Dendritic cell treated with granulocyte-macrophage colony-stimulating factor and Interleukin-4, amounts not matched to agents 40 ng/mL and 50 ng/mL, for 4 days (primary cell): Measurements from ENCODE around the gene KCNE3.

Experiments
- H3K27ac Mint-ChIP-seq: one replicate; pipeline ENCODE4 v1.8.0; 2022; ENCODE audit warnings: mild to moderate bottlenecking, mixed read lengths
- H3K27me3 Mint-ChIP-seq: one replicate; pipeline ENCODE4 v1.8.0; 2022; ENCODE audit warnings: mild to moderate bottlenecking, mixed read lengths
- H3K36me3 Mint-ChIP-seq: one replicate; pipeline ENCODE4 v1.8.0; 2022; ENCODE audit warnings: low read depth, mixed read lengths
- H3K4me1 Mint-ChIP-seq: one replicate; pipeline ENCODE4 v1.8.0; 2022; ENCODE audit warnings: low read depth, mixed read lengths
- H3K4me3 Mint-ChIP-seq: one replicate; pipeline ENCODE4 v1.8.0; 2022; ENCODE audit warnings: mild to moderate bottlenecking, moderate library complexity, mixed read lengths
- H3K9me3 Mint-ChIP-seq: one replicate; pipeline ENCODE4 v1.8.0; 2022; ENCODE audit warnings: mixed read lengths
- intact Hi-C: fragments of 100-400 bp; cut with micrococcal nuclease; formaldehyde crosslinking; loops from one replicate; pipeline ENCODE4 v1.15.0; 2022

KCNE3 gene

GRCh38 chr11:74412733-74413359 lies 54.5 kb downstream of the KCNE3 start:
- Mint-ChIP-seq H3K9me3 (no peaks in the 10 kb centered on the region), H3K27me3 (peaks cover 5% of the 10 kb centered on the region), H3K4me1 (no peaks in the 10 kb centered on the region), H3K36me3 (no peaks in the 10 kb centered on the region), H3K27ac (no peak overlapping the region), H3K4me3 (no peak overlapping the region)
- intact Hi-C loops, result no loop called here

GRCh38 chr11:74412321-74412720 lies 55.0 kb downstream of the KCNE3 start:
- no peak overlapping the region for H3K4me3 Mint-ChIP-seq
- no peak overlapping the region for H3K27ac Mint-ChIP-seq
- intact Hi-C loops, result no loop called here
- H3K9me3 Mint-ChIP-seq, result no peaks in the 10 kb centered on the region
- no peaks in the 10 kb centered on the region for H3K4me1 Mint-ChIP-seq
- peaks cover 5% of the 10 kb centered on the region for H3K27me3 Mint-ChIP-seq
- H3K36me3 Mint-ChIP-seq, result no peaks in the 10 kb centered on the region

- Mint-ChIP-seq H3K4me1 (no peaks in the 10 kb centered on the region), H3K27me3 (peaks cover 5% of the 10 kb centered on the region), H3K9me3 (no peaks in the 10 kb centered on the region), H3K27ac (no peak overlapping the region), H3K36me3 (no peaks in the 10 kb centered on the region), H3K4me3 (no peak overlapping the region)
- intact Hi-C loops, result no loop called here
Observed at GRCh38 chr11:74409633-74410032, 57.7 kb downstream of the KCNE3 start.
